ENCODE data around the gene DPP7. TPM values are rescaled to one million over a fixed set of nuclear protein-coding genes. Genes with fewer than 3 reads are reported as not detected.
A peak's percentile ranks its signal among the peaks of the same experiment; 100 is the strongest.

DPP7 gene
- total RNA-seq, 2 experiments from 2014 or later = 344 to 349 TPM

DNA sequence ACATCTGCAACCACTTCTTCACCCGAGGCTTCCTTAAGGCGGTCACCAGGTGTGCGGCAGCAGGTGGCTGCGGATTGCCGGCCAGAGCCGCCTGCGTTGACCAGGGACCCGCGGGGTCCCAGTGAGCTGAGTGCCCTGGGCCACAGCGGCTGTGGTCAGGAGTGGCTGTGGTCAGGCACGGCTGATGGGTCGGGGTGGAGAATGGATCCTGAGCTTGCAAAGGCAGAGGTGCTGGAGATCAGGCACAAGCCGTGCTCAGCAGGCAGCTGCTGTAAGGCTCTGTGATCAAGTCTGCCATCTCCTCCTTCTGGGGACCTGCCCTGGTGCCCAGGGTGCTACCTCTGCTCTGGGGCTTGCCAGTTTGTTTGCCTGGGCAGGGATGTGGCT is 35.1 kb downstream of the DPP7 start:
- peaks cover 4% of the 10 kb centered on the region for H3K36me3 Mint-ChIP-seq (ENCODE audit: low read depth)
- H3K27ac Mint-ChIP-seq = no peak overlapping the region
- no peaks in the 10 kb centered on the region for H3K9me3 ChIP-seq (ENCODE audit: control insufficient read depth in 1 of 2, insufficient read depth in 1 of 2, low read length in 2 of 2)
- no peak for ATAC-seq (ENCODE audit: poor library complexity)
- POLR2A ChIA-PET = no interaction called here
- H3K4me3 ChIP-seq (ENCODE audit: low read length) = no peak overlapping the region
- H3K27ac ChIP-seq (ENCODE audit: low read depth in 1 of 2, low read length in 2 of 2) = no peak overlapping the region
- intact Hi-C loops (cut with DNase I, micrococcal nuclease) = no loop called here
- peaks cover 10% of the 10 kb centered on the region for H3K36me3 ChIP-seq (ENCODE audit: insufficient read depth, low read length)
- TF ChIP-seq, protein P1, sequence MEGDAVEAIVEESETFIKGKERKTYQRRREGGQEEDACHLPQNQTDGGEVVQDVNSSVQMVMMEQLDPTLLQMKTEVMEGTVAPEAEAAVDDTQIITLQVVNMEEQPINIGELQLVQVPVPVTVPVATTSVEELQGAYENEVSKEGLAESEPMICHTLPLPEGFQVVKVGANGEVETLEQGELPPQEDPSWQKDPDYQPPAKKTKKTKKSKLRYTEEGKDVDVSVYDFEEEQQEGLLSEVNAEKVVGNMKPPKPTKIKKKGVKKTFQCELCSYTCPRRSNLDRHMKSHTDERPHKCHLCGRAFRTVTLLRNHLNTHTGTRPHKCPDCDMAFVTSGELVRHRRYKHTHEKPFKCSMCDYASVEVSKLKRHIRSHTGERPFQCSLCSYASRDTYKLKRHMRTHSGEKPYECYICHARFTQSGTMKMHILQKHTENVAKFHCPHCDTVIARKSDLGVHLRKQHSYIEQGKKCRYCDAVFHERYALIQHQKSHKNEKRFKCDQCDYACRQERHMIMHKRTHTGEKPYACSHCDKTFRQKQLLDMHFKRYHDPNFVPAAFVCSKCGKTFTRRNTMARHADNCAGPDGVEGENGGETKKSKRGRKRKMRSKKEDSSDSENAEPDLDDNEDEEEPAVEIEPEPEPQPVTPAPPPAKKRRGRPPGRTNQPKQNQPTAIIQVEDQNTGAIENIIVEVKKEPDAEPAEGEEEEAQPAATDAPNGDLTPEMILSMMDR (IDR thresholded peaks at IDR 0.05) = no peak
- no peak for DNase-seq
- H3K27me3 Mint-ChIP-seq = no peaks in the 10 kb centered on the region
- H3K27me3 ChIP-seq (ENCODE audit: control insufficient read depth in 1 of 2, insufficient read depth in 2 of 2, low read length in 2 of 2) = no peaks in the 10 kb centered on the region
- H3K4me1 ChIP-seq (ENCODE audit: insufficient read depth, low read length) = peaks cover 18% of the 10 kb centered on the region
- CTCF ChIA-PET = interaction anchor here (1.2 kb wide), 1 partner anchor 12 kb away, joined by 3 read pairs; no protein-coding TSS in a partner anchor
- H3K4me3 Mint-ChIP-seq = peak overlapping the region; percentile 70
- no peaks in the 10 kb centered on the region for H3K9me3 Mint-ChIP-seq
- H3K4me1 Mint-ChIP-seq (ENCODE audit: low read depth) = peaks cover 3% of the 10 kb centered on the region

DNA sequence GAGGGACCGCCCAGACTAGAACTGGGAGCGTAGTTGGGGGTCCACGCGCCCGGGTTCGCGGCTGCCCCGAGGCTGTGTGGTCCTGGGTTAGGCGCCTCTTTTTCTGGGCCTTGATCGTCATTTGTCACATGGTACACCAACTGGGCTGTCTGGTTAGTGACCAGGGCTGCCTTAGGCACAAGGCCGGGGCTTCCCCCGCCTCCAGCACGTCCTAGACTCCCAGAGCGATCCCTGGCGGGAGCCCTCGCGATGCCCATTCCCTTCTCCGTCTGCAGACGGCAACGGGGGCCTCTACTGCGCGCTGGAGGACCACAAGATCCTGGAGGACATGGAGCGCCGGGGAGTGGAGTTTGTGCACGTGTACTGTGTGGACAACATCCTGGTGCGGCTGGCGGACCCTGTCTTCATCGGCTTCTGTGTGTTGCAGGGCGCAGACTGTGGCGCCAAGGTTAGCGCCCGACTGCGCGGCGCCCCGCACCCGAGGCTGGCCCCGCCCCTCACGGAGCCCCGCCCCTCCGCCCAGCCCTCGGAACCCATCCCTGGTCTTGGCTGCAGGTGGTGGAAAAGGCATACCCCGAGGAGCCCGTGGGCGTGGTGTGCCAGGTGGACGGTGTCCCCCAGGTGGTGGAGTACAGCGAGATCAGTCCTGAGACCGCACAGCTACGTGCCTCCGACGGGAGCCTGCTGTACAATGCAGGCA is 35.7 kb downstream of the DPP7 start:
- Mint-ChIP-seq H3K4me3 (peak overlapping the region; percentile 62), H3K4me1 (ENCODE audit: low read depth) (peaks cover 3% of the 10 kb centered on the region), H3K36me3 (ENCODE audit: low read depth) (peaks cover 4% of the 10 kb centered on the region), H3K27me3 (no peaks in the 10 kb centered on the region), H3K9me3 (no peaks in the 10 kb centered on the region), H3K27ac (no peak overlapping the region)
- Histone ChIP-seq H3K27me3 (ENCODE audit: control insufficient read depth in 1 of 2, insufficient read depth in 2 of 2, low read length in 2 of 2) (no peaks in the 10 kb centered on the region), H3K36me3 (ENCODE audit: insufficient read depth, low read length) (peaks cover 10% of the 10 kb centered on the region), H3K9me3 (ENCODE audit: control insufficient read depth in 1 of 2, insufficient read depth in 1 of 2, low read length in 2 of 2) (no peaks in the 10 kb centered on the region), H3K4me1 (ENCODE audit: insufficient read depth, low read length) (peaks cover 18% of the 10 kb centered on the region), H3K4me3 (ENCODE audit: low read length) (no peak overlapping the region), H3K27ac (ENCODE audit: low read depth in 1 of 2, low read length in 2 of 2) (no peak overlapping the region)
- peak in 1 of 14 experiments; percentile 41 for DNase-seq
- ATAC-seq (ENCODE audit: poor library complexity) = no peak
- TF ChIP-seq, protein P1 (IDR thresholded peaks at IDR 0.05) = no peak
- ChIA-PET POLR2A (interaction anchor here (1.1 to 2.7 kb wide), 2 partner anchors 8 to 11 kb away, joined by 4 to 24 read pairs; partner anchors contain the start of gene MAN1B1), CTCF (interaction anchor here (1.2 kb wide), 1 partner anchor 11 kb away, joined by 3 read pairs; no protein-coding TSS in a partner anchor)
- intact Hi-C loops (cut with DNase I, micrococcal nuclease) = no loop called here

DNA sequence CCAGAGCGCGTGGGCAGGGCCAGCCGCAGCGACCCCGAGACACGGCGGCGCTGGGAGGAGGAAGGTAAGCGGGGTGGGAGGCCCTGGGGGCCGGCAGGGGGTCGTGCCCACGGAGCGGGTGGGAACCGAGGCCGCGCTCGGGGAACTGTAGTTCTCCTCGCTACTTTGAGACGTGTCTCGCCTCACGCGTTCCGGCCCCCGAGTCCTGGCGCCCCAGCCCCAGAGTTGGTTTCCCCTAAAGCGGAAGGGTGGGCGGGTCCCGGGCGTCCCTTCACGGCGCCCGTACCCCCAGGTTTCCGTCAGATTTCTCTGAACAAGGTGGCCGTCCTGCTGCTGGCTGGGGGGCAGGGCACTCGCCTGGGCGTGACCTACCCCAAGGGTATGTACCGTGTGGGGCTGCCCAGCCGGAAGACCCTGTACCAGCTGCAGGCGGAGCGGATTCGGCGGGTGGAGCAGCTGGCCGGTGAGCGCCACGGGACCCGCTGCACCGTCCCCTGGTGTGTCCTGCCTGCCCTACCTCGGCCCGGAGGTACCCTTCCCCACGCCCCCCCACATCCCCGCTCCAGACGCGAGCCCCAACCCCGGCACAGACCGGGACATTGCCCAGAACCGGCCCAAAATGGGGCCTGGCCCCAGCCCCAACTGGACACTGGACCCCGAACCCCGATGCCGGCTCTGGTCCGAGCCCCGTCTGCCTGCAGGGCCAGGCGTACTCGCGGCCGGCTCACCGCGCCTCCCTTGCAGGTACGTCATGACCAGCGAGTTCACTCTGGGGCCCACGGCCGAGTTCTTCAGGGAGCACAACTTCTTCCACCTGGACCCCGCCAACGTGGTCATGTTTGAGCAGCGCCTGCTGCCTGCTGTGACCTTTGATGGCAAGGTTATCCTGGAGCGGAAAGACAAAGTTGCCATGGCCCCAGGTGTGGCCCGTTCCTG is 36.5 kb downstream of the DPP7 start:
- H3K4me3 Mint-ChIP-seq = peak overlapping the region; percentile 77
- Histone ChIP-seq H3K36me3 (ENCODE audit: insufficient read depth, low read length) (peaks cover 10% of the 10 kb centered on the region), H3K27ac (ENCODE audit: low read depth in 1 of 2, low read length in 2 of 2) (no peak overlapping the region), H3K9me3 (ENCODE audit: control insufficient read depth in 1 of 2, insufficient read depth in 1 of 2, low read length in 2 of 2) (no peaks in the 10 kb centered on the region), H3K4me3 (ENCODE audit: low read length) (peak overlapping the region; percentile 64), H3K27me3 (ENCODE audit: control insufficient read depth in 1 of 2, insufficient read depth in 2 of 2, low read length in 2 of 2) (no peaks in the 10 kb centered on the region), H3K4me1 (ENCODE audit: insufficient read depth, low read length) (peaks cover 18% of the 10 kb centered on the region)
- TF ChIP-seq, protein P1 (IDR thresholded peaks at IDR 0.05) = no peak
- peaks cover 4% of the 10 kb centered on the region for H3K36me3 Mint-ChIP-seq (ENCODE audit: low read depth)
- no peak overlapping the region for H3K27ac Mint-ChIP-seq
- intact Hi-C loops (cut with DNase I, micrococcal nuclease) = no loop called here
- CTCF ChIA-PET = interaction anchor here (0.9 to 1.6 kb wide), 4 partner anchors 9 to 49 kb away, joined by 4 to 7 read pairs (median 5); partner anchors contain the start of gene MAN1B1
- H3K9me3 Mint-ChIP-seq = no peaks in the 10 kb centered on the region
- peak in 8 of 14 experiments; percentile 17 to 67 (median 48) for DNase-seq
- peaks cover 3% of the 10 kb centered on the region for H3K4me1 Mint-ChIP-seq (ENCODE audit: low read depth)
- no peaks in the 10 kb centered on the region for H3K27me3 Mint-ChIP-seq
- POLR2A ChIA-PET = interaction anchor here (1.1 to 2.7 kb wide), 5 partner anchors 8 to 287 kb away, joined by 3 to 24 read pairs (median 4); partner anchors contain the start of genes MAN1B1 and TMEM141
- ATAC-seq (ENCODE audit: poor library complexity) = peak; percentile 54

Data from CD4-positive, alpha-beta T cell (primary cell).